Measurements from ENCODE around the gene SHC4.

Gene SHC4

GRCh38 chr15:48905216-48905615 is 58.5 kb downstream of the SHC4 start:
- DNase-seq (ENCODE audit: low read depth in 1 of 2, low spot score in 1 of 2): no peak
- H3K4me3 ChIP-seq (replicated peaks; ENCODE audit: insufficient read depth, low read length): no peak overlapping the region
- no peak overlapping the region for H3K27ac ChIP-seq (replicated peaks)
- TF ChIP-seq, protein P1, sequence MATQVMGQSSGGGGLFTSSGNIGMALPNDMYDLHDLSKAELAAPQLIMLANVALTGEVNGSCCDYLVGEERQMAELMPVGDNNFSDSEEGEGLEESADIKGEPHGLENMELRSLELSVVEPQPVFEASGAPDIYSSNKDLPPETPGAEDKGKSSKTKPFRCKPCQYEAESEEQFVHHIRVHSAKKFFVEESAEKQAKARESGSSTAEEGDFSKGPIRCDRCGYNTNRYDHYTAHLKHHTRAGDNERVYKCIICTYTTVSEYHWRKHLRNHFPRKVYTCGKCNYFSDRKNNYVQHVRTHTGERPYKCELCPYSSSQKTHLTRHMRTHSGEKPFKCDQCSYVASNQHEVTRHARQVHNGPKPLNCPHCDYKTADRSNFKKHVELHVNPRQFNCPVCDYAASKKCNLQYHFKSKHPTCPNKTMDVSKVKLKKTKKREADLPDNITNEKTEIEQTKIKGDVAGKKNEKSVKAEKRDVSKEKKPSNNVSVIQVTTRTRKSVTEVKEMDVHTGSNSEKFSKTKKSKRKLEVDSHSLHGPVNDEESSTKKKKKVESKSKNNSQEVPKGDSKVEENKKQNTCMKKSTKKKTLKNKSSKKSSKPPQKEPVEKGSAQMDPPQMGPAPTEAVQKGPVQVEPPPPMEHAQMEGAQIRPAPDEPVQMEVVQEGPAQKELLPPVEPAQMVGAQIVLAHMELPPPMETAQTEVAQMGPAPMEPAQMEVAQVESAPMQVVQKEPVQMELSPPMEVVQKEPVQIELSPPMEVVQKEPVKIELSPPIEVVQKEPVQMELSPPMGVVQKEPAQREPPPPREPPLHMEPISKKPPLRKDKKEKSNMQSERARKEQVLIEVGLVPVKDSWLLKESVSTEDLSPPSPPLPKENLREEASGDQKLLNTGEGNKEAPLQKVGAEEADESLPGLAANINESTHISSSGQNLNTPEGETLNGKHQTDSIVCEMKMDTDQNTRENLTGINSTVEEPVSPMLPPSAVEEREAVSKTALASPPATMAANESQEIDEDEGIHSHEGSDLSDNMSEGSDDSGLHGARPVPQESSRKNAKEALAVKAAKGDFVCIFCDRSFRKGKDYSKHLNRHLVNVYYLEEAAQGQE (IDR thresholded peaks at IDR 0.05; ENCODE audit: insufficient replicate concordance, low read depth): no peak
- TF ChIP-seq GABPA (IDR thresholded peaks at IDR 0.05; ENCODE audit: low read depth) (no peak), CTCF (IDR thresholded peaks at IDR 0.05; ENCODE audit: insufficient read depth, low read length) (no peak), SPI1 (IDR thresholded peaks at IDR 0.05; ENCODE audit: borderline replicate concordance, low read depth) (no peak), POLR2AphosphoS5 (IDR thresholded peaks at IDR 0.05; ENCODE audit: low read depth) (no peak)
- no peaks in the 10 kb centered on the region for H3K27me3 ChIP-seq (ENCODE audit: insufficient read depth, poor library complexity, severe bottlenecking)

GRCh38 chr15:48904758-48905157 is 59.0 kb downstream of the SHC4 start:
- Histone ChIP-seq H3K4me3 (replicated peaks; ENCODE audit: insufficient read depth, low read length) (no peak overlapping the region), H3K27ac (replicated peaks) (no peak overlapping the region), H3K27me3 (ENCODE audit: insufficient read depth, poor library complexity, severe bottlenecking) (no peaks in the 10 kb centered on the region)
- no peak for DNase-seq (ENCODE audit: low read depth in 1 of 2, low spot score in 1 of 2)
- TF ChIP-seq GABPA (IDR thresholded peaks at IDR 0.05; ENCODE audit: low read depth): no peak
- no peak for TF ChIP-seq SPI1 (IDR thresholded peaks at IDR 0.05; ENCODE audit: borderline replicate concordance, low read depth)
- TF ChIP-seq POLR2AphosphoS5 (IDR thresholded peaks at IDR 0.05; ENCODE audit: low read depth): no peak
- TF ChIP-seq CTCF (IDR thresholded peaks at IDR 0.05; ENCODE audit: insufficient read depth, low read length): no peak
- TF ChIP-seq, protein P1 (IDR thresholded peaks at IDR 0.05; ENCODE audit: insufficient replicate concordance, low read depth): no peak

DNA sequence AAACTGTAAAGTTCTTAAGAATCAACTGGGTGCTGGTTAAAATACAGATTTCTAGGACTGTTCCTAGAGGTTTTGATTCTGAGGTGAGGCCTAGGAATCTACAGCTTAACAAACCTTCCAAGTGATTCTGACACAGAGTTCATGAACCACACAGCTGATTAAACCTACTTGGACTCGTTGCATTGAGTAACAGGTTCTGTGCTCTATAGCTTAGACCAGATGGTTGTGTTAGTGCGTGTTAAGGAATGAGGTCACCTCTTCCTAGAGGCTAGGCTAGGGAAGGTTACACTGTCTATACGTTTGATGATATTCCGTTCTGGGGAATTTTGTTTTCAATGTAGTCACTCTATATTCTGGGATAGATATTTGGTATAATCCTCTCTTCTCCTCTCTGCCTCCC is 63.9 kb downstream of the SHC4 start:
- DNase-seq (ENCODE audit: low read depth in 1 of 2, low spot score in 1 of 2): no peak
- no peak for TF ChIP-seq POLR2AphosphoS5 (IDR thresholded peaks at IDR 0.05; ENCODE audit: low read depth)
- Histone ChIP-seq H3K27ac (replicated peaks) (no peak overlapping the region), H3K4me3 (replicated peaks; ENCODE audit: insufficient read depth, low read length) (no peak overlapping the region), H3K27me3 (ENCODE audit: insufficient read depth, poor library complexity, severe bottlenecking) (no peaks in the 10 kb centered on the region)

GRCh38 chr15:48898446-48898845 is 65.3 kb downstream of the SHC4 start:
- TF ChIP-seq POLR2AphosphoS5 (IDR thresholded peaks at IDR 0.05; ENCODE audit: low read depth) (no peak), GABPA (IDR thresholded peaks at IDR 0.05; ENCODE audit: low read depth) (no peak), SPI1 (IDR thresholded peaks at IDR 0.05; ENCODE audit: borderline replicate concordance, low read depth) (no peak), CTCF (IDR thresholded peaks at IDR 0.05; ENCODE audit: insufficient read depth, low read length) (no peak)
- TF ChIP-seq, protein P1 (IDR thresholded peaks at IDR 0.05; ENCODE audit: insufficient replicate concordance, low read depth): no peak

More at GRCh38 chr15:48898446-48898845, 65.3 kb downstream of the SHC4 start:
- no peak overlapping the region for H3K4me3 ChIP-seq (replicated peaks; ENCODE audit: insufficient read depth, low read length)
- H3K27ac ChIP-seq (replicated peaks): no peak overlapping the region
- no peaks in the 10 kb centered on the region for H3K27me3 ChIP-seq (ENCODE audit: insufficient read depth, poor library complexity, severe bottlenecking)
- no peak for DNase-seq (ENCODE audit: low read depth in 1 of 2, low spot score in 1 of 2)
